ENCODE data around the gene OR5B17. TPM values are rescaled to one million over a fixed set of nuclear protein-coding genes. Genes with fewer than 3 reads are reported as not detected.

Gene OR5B17
- total and polyA plus RNA-seq, 9 donors = not detected

- no peak for DNase-seq
- no CpG with 5 or more reads among the region's 2 CpGs for WGBS (ENCODE audit: insufficient coverage)
- H3K27ac ChIP-seq (ENCODE audit: low read length) = no peak overlapping the region
- H3K4me3 ChIP-seq (ENCODE audit: low read length) = no peak overlapping the region
- no peaks in the 10 kb centered on the region for H3K27me3 ChIP-seq (ENCODE audit: control insufficient read depth, insufficient read depth, low read length)
- peaks cover 3% of the 10 kb centered on the region for H3K9me3 ChIP-seq (replicated peaks; ENCODE audit: control insufficient read depth, low read depth, low read length)
- no peaks in the 10 kb centered on the region for H3K36me3 ChIP-seq (ENCODE audit: control insufficient read depth, insufficient read depth, low read length)
- no peaks in the 10 kb centered on the region for H3K4me1 ChIP-seq (ENCODE audit: control insufficient read depth, insufficient read depth, low read length)
Observed at GRCh38 chr11:58330861-58331260, 28.0 kb downstream of the OR5B17 start.

GRCh38 chr11:58318532-58318931 lies 40.3 kb downstream of the OR5B17 start:
- WGBS (ENCODE audit: insufficient coverage) = no CpG with 5 or more reads among the region's 3 CpGs
- H3K27ac ChIP-seq (ENCODE audit: low read length) = no peak overlapping the region
- H3K9me3 ChIP-seq (replicated peaks; ENCODE audit: control insufficient read depth, low read depth, low read length) = no peaks in the 10 kb centered on the region
- no peak overlapping the region for H3K4me3 ChIP-seq (ENCODE audit: low read length)
- no peaks in the 10 kb centered on the region for H3K27me3 ChIP-seq (ENCODE audit: control insufficient read depth, insufficient read depth, low read length)
- H3K4me1 ChIP-seq (ENCODE audit: control insufficient read depth, insufficient read depth, low read length) = no peaks in the 10 kb centered on the region
- no peaks in the 10 kb centered on the region for H3K36me3 ChIP-seq (ENCODE audit: control insufficient read depth, insufficient read depth, low read length)
- no peak for DNase-seq

GRCh38 chr11:58316142-58316541 lies 42.7 kb downstream of the OR5B17 start:
- no peak overlapping the region for H3K4me3 ChIP-seq (ENCODE audit: low read length)
- no peaks in the 10 kb centered on the region for H3K36me3 ChIP-seq (ENCODE audit: control insufficient read depth, insufficient read depth, low read length)
- peaks cover 10% of the 10 kb centered on the region for H3K9me3 ChIP-seq (replicated peaks; ENCODE audit: control insufficient read depth, low read depth, low read length)
- no peak for DNase-seq
- no peak overlapping the region for H3K27ac ChIP-seq (ENCODE audit: low read length)
- H3K4me1 ChIP-seq (ENCODE audit: control insufficient read depth, insufficient read depth, low read length) = no peaks in the 10 kb centered on the region
- no CpG with 5 or more reads among the region's 2 CpGs for WGBS (ENCODE audit: insufficient coverage)
- H3K27me3 ChIP-seq (ENCODE audit: control insufficient read depth, insufficient read depth, low read length) = no peaks in the 10 kb centered on the region

Other genes with a start within 250 kb of the OR5B17 start
- not detected for gene OR9I1, start 233.5 kb downstream of the OR5B17 start, total RNA-seq
- gene OR9I1, start 233.5 kb downstream of the OR5B17 start, polyA plus RNA-seq (ENCODE audit: insufficient read depth in 1 of 8, insufficient read length in 8 of 8, low replicate concordance in 1 of 8) = not detected
- not detected for gene OR9Q2, start 170.0 kb downstream of the OR5B17 start, total RNA-seq
- not detected for gene OR9Q2, start 170.0 kb downstream of the OR5B17 start, polyA plus RNA-seq (ENCODE audit: insufficient read depth in 1 of 8, insufficient read length in 8 of 8, low replicate concordance in 1 of 8)
- gene OR1S2, start 154.9 kb downstream of the OR5B17 start, total RNA-seq = not detected
- gene OR1S2, start 154.9 kb downstream of the OR5B17 start, polyA plus RNA-seq (ENCODE audit: insufficient read depth in 1 of 8, insufficient read length in 8 of 8, low replicate concordance in 1 of 8) = not detected
- not detected for gene OR1S1, start 146.3 kb downstream of the OR5B17 start, total RNA-seq
- gene OR1S1, start 146.3 kb downstream of the OR5B17 start, polyA plus RNA-seq (ENCODE audit: insufficient read depth in 1 of 8, insufficient read length in 8 of 8, low replicate concordance in 1 of 8) = not detected
- gene OR10Q1, start 130.2 kb downstream of the OR5B17 start, total RNA-seq = not detected
- under 1 TPM in 1 of 8 donors, not detected in 7; 0.11 TPM for gene OR10Q1, start 130.2 kb downstream of the OR5B17 start, polyA plus RNA-seq (ENCODE audit: insufficient read depth in 1 of 8, insufficient read length in 8 of 8, low replicate concordance in 1 of 8)
- not detected for gene OR10W1, start 90.8 kb downstream of the OR5B17 start, total RNA-seq
- gene OR10W1, start 90.8 kb downstream of the OR5B17 start, polyA plus RNA-seq (ENCODE audit: insufficient read depth in 1 of 8, insufficient read length in 8 of 8, low replicate concordance in 1 of 8) = not detected
- gene OR5B3, start 47.8 kb upstream of the OR5B17 start, total RNA-seq = not detected
- not detected for gene OR5B3, start 47.8 kb upstream of the OR5B17 start, polyA plus RNA-seq (ENCODE audit: insufficient read depth in 1 of 8, insufficient read length in 8 of 8, low replicate concordance in 1 of 8)
- gene OR5B2, start 69.1 kb upstream of the OR5B17 start, total RNA-seq = not detected
- not detected for gene OR5B2, start 69.1 kb upstream of the OR5B17 start, polyA plus RNA-seq (ENCODE audit: insufficient read depth in 1 of 8, insufficient read length in 8 of 8, low replicate concordance in 1 of 8)
- not detected for gene OR5B12, start 83.2 kb upstream of the OR5B17 start, total RNA-seq
- gene OR5B12, start 83.2 kb upstream of the OR5B17 start, polyA plus RNA-seq (ENCODE audit: insufficient read depth in 1 of 8, insufficient read length in 8 of 8, low replicate concordance in 1 of 8) = not detected
- not detected for gene OR5B21, start 149.0 kb upstream of the OR5B17 start, total RNA-seq
- not detected for gene OR5B21, start 149.0 kb upstream of the OR5B17 start, polyA plus RNA-seq (ENCODE audit: insufficient read depth in 1 of 8, insufficient read length in 8 of 8, low replicate concordance in 1 of 8)
- gene LPXN, start 216.8 kb upstream of the OR5B17 start, total RNA-seq = 3.3 TPM
- gene LPXN, start 216.8 kb upstream of the OR5B17 start, polyA plus RNA-seq (ENCODE audit: insufficient read depth in 1 of 8, insufficient read length in 8 of 8, low replicate concordance in 1 of 8) = 1 to 10 TPM; 2.6 to 5.6 (median 3.9) TPM
- gene ZFP91, start 220.0 kb upstream of the OR5B17 start, total RNA-seq = 31.2 TPM
- gene ZFP91, start 220.0 kb upstream of the OR5B17 start, polyA plus RNA-seq (ENCODE audit: insufficient read depth in 1 of 8, insufficient read length in 8 of 8, low replicate concordance in 1 of 8) = 10 to 100 TPM; 32.0 to 46.6 (median 39.0) TPM